Stimulated activated CD4-positive, alpha-beta T cell treated with anti-CD3 and anti-CD28 coated beads, Interleukin-1b, Interleukin-23, amount 100 ng/mL, for 48 hours (primary cell): ENCODE data around the gene GINS2.

Experiments
- DNase-seq: peaks from one replicate; pipeline ENCODE4 v3.0.0-alpha.2; 2020

Gene GINS2

DNA sequence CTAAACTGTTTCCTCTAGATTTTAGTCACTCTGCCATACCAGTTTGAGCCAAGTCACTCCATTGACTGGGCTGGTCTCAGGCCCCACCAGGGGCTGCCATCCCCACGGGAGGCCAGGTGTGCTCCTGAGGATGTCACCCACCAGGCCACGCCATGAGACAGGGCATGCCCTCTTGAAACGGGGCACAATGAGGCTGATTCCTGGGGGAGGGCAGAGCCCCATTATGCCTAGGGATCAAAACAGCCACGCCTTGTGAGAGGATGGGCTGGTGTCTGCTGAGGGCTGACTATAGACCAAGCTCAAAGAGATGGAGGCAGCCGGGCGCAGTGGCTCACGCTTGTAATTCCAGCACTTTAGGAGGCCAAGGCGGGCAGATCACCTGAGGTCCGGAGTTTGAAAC, 21.5 kb downstream of the GINS2 start:
- no peak for DNase-seq

DNA sequence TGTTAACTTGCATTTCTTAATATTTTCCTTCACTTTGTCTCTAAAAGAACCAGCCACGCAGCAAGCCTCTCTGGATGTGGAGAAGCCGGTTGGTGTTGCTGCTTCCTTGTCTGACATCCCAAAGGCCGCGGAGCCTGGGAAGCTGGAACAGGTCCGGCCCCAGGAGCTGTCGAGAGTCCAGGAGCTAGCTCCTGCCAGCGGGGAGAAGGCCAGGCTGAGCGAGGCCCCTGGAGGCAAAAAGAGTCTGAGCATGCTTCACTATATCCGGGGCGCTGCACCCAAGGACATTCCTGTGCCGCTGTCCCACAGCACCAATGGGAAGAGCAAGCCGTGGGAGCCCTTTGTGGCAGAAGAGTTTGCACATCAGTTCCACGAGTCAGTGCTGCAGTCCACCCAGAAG, 22.8 kb downstream of the GINS2 start:
- DNase-seq, result no peak

DNA sequence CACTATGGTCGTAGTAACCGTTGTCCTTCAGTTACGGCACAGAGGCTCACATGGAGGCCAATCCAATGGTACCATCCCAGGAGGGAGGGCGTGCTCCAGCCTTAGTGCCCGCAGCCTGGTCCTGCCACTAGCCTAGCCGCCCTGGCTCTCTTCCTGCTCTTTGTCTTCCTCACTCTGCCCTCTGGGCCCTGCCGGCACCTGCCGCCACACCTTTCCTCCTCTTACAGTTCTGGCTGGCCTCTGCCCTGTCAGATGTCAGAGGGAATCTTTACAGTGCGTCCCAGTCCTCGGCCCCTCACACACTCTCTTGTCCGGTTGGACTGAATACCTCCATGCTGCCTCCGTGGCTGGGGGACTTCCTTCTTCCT, 23.4 kb downstream of the GINS2 start:
- no peak for DNase-seq

DNA sequence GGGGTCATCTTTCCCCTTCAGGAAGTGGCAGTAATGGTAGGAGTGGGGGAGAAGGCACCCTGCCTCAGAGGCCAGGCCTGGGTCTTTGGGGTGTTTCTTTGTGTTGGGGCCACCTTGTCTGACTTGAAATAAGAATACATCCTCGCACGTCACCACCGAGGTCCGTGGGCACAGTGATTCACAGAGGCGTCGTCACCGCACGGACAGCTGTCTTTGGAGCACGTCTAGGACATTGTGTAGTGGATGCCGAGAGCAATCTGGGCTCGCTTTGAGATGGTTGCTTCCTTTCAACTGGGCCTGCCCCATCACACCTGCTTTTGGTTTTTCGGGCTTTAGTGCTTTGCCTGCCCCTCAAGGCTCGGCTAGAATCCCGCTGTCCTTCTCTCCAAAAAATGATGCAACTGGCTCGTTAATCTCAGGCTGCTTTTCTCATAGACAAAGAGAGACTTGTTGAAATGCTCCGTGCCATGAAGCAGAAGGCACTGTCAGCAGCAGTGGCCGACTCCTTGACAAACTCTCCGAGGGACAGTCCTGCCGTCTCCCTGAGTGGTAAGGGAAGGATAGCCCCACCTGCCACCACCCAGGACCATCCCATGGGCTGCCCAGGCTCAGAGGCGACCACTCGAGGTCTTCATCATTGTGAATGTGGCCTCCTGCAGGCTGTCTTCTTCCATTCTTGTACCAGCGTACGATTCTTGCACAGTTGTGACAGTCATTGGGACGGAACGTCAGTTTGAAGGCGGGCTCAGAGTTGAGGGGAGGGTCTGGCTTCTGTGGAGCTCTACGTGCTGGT, 24.0 kb downstream of the GINS2 start:
- no peak for DNase-seq

DNA sequence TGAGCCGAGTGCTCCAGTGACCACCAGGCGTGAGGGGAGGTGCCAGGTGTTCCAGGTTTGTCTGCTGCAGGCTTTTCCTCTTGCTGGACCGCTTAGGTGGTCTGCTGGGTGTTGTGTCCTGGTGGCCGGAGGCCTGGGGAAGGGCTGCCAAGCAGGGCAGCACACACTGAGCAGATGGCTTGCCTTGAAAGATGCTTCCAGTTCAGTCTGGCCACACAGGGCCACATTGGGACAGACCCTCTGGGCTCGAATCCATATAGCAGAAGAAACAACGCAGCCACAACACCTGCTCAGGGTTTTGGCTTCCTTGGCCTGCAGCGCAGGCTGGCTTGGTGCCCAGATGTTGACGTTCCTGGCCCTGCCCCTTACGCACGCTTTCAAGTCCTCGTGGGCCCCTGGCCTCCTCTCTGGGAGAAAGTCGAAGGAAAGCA, 24.8 kb downstream of the GINS2 start:
- no peak for DNase-seq

DNA sequence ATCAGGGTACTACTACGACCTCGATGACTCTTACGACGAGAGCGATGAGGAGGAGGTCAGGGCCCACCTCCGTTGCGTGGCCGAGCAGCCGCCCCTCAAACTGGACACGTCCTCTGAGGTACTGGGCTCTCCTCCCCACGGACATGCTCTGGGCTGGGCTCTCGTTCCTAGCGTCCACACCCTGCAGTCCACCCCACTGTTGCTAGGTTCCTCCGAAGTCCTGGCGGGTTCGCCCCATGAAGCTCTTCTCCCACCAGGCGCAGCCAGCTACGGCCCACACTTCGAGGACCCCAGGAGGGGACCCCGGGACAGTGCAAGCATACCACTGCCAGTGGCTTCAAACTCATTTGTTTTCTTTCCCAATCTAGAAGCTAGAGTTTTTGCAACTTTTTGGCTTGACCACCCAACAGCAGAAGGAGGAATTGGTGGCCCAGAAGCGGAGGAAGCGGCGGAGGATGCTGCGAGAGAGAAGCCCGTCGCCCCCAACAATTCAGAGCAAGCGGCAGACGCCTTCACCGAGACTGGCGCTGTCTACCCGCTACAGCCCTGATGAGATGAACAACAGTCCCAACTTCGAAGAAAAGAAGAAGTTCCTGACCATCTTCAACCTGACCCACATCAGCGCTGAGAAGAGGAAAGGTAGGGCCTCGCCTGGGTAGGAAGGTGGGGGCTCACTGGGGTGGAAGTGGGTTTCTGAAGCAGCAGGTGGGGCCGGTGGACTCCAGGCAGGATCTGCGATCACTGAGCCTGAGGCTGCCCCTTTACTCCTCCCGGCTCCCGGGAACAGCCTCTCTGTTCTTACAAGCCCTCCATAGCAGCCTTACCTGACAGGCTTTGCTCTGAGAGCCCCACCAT, 25.6 kb downstream of the GINS2 start:
- DNase-seq, result no peak

DNA sequence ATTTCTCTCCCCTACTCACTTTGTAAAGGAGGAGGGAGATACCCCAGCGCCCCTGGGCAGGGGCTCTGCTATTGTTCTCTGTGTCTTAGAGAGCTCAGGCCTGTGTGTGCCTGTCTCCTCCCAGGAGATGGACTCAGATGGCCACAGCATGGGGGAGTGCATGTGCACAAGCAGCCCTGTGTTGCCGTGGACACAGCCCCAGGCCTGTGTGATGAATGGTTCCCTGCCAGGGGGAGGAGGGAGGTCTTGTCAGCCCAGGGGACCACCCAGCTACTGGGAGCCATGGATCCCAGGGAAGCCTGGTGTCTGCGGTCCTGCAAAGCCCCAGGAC, 26.3 kb downstream of the GINS2 start:
- no peak for DNase-seq

DNA sequence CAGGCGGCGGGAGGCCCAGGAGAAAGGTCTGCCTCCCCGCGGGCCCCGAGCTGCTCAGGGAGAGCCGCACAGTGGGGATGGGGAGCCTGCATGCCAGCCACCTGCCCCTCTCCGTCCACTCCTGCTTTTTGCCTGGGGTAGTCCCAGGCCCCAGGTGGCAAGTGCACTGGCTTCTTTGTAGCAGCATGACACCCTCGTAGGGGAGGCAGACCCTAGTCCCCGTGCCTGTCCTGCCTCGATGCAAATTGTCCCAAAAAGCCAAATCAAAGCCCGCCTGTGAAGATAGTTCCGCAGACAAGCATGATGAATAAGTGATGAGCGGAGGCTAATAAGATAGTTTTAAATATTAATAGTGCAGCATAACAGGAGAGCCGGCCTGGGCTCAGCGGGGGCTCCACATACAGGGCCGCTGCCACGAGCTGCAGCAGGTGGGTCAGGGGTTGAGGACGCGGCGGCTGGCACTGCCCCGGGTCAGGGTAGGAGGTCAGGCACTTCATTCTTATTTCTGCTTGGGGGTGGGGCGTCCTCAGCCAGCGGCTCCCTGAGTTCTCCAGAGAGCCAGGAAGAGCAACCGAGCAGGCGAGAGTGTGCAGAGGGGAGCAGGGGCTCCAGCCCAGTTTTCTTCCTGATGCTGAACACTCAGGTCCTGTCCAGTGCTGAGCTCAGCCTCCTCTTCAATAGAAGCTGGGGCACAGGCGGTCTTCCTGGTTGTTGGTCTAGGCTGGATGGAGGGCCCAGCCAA, 26.8 kb downstream of the GINS2 start:
- no peak for DNase-seq

DNA sequence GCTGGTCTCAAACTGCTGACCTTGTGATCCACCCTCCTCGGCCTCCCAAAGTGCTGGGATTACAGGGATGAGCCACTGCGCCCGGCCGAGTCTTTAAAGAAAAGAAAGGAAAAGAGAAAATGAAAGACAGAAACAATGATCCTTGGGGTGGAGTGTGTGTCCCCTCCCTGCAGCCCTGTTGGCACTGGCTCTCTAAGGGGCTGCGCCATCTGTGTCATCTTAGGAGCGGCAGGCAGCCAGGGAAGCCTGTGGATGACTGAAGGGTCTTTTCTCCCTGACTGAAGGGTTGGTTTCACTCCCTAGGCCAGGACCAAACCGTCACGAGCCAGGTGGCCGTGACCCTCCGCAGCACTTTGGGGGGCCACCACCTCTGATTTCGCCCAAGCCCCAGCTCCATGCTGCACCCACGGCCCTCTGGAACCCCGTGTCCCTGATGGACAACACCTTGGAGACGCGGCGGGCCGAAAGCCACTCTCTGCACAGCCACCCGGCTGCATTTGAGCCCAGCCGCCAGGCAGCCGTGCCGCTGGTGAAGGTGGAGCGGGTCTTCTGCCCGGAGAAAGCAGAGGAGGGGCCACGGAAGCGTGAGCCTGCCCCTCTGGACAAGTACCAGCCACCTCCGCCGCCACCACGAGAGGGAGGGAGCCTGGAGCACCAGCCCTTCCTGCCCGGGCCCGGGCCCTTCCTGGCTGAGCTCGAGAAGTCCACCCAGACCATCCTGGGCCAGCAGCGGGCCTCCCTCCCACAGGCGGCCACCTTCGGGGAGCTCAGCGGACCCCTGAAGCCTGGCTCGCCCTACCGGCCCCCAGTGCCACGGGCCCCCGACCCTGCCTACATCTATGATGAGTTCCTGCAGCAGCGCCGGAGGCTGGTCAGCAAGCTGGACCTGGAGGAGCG, 27.7 kb downstream of the GINS2 start:
- no peak for DNase-seq

DNA sequence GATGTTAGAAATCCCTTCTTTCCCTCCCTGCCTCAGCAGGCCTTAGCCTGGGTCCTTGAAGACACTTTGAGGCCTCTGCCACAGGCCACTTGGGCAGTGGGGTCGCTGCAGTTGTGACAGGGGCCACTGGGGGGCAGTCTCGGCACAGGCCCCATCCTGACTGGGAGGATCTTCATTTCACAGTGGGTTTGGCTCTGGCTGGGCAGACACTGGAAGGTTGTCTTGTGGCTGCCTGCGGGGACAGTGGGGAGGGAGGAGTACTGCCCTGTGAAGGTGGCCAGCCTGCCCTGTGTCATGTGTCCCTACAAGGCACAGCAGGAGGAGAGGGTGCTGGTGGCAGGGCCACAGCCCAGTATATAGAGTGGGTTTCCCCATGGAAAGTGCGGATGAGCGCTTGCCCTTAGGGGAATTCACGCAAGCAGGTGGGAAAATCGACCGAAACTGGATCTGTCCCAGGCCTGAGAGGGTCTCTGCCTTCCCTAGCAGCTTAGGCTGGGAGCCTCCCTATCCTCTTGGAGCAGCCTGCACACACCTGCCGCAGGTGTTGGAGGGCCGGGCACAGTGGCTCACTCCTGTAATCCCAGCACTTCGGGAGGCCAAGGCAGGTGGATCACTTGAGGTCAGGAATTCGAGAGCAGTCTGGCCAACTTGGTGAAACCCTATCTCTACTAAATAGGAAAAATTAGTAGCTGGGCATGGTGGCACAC, 28.8 kb downstream of the GINS2 start:
- peak; percentile 70 for DNase-seq

DNA sequence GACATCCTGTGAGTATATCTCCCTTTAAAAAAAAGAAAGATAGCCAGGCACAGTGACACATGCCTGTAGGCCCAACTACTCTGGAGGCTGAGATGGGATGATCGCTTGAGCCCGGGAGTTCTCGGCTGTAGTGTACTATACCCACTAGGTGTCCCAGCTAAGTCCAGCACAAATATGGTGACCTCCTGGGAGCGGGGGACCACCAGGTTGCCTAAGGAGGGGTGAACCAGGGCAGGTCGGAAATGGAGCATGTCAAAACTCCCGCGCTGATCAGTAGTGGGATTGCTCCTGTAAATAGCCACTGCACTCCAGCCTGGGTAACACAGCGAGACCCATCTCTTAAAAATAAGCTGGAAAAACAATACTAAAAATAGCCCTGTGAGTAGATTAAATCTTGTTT, 29.4 kb downstream of the GINS2 start:
- no peak for DNase-seq

DNA sequence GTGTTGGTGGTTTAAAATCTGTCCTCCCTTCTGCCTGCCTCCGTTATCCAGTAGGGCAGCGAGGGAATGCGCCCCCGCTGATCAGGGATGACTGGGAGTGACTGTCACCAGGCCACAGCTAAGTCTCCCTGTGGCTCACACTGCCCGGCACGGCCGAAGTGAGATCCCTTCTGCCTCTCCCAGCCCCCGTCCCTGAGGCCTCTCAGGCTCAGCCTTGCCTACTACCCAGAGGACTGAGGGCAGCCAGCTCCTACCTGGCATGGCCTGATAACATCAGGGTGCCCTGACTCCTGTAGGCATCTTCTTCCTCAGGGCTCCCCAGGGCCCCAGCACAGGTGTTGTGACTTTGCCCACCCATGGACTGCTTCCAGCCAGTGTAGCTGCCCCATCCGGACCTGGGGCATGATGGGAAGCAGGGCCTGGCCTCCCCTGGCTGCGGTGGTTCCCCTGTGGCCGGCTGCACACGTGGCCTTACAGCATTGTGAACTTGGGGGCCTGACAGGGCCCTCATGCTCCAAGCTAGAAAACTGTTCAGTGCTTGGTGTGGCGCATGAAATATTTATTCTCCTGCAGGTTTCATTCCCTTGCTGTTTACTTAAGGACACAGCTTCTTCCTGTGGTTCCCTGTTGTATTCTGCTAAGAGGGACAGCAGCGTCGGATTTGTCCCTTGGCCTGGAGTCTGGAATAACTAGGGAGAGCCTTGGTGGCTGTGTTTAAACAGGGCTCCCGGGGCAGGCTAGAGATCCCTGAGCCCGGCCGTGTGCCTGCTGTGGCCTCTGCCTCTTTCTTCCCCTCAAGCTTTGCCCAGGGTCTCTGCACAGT, 30.0 kb downstream of the GINS2 start:
- no peak for DNase-seq

DNA sequence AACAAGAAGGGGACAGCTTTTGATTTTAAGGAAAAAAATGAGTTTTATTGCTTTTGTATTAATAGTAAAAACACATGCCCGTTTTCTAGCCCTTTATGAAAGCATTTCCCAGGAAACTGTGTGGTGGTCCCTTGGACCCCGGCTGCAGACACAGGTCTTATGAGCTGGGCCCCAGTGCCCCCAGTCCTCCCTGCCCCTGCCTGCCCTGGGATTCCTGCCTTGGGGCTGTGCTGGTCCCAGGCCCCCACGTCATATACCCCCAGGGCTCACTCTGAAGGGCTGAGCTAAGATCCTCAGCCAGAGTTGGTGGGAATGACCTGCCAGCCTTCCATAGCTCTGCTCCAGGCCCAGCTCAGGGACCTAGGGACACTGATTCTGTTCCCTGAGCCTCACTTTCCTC, 30.8 kb downstream of the GINS2 start:
- DNase-seq, result no peak

DNA sequence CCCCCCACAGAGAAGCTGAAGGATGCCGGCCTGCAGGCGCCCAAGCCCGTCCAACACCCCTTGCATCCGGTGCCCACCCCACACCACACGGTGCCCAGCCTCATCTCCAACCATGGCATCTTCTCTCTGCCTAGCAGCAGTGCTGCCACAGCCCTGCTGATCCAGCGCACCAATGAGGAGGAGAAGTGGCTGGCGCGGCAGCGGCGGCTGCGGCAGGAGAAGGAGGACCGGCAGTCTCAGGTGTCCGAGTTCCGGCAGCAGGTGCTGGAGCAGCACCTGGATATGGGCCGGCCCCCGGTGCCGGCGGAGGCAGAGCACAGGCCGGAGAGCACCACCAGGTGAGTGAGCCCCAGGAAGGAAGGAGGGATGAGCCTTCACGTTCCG, 31.5 kb downstream of the GINS2 start:
- DNase-seq, result no peak

DNA sequence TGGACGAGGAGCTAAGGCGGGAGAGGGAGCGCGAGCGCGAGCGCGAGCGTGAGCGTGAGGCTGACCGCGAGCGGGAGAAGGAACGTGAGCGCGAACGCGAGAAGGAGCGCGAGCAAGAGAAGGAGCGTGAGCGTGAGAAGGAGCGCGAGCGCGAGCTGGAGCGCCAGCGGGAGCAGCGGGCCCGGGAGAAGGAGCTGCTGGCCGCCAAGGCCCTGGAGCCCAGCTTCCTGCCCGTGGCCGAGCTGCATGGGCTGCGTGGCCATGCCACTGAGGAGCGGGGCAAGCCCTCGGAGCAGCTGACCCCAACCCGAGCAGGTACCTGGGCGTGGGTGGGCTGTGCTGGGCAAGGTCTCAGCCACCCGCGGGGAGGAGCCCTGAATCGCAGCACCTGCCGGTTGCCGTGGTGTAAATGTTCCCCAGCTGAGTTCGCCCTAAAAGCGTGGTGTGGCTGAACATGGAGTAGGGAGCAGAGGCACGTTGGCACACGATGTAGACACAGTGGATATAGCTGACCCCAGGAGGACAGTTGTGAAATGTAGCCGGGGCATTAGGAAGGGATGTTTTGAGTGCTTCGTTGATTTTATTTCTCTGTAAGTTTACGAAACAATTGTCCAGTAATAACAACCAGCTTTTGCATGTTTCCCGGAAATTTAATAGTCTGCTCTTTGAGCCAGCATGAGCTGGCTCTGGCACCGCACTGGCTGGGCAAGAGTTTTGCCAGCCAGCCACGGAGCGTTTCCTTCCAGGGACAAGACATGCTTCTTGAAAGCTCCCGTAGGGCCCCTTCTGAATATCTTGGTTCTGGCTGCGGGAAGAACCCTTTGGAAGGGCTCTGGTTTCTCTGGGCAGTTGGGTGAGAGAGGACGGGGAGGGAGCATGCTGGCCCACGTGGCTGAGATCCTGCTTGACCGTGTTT, 32.1 kb downstream of the GINS2 start:
- DNase-seq, result no peak

DNA sequence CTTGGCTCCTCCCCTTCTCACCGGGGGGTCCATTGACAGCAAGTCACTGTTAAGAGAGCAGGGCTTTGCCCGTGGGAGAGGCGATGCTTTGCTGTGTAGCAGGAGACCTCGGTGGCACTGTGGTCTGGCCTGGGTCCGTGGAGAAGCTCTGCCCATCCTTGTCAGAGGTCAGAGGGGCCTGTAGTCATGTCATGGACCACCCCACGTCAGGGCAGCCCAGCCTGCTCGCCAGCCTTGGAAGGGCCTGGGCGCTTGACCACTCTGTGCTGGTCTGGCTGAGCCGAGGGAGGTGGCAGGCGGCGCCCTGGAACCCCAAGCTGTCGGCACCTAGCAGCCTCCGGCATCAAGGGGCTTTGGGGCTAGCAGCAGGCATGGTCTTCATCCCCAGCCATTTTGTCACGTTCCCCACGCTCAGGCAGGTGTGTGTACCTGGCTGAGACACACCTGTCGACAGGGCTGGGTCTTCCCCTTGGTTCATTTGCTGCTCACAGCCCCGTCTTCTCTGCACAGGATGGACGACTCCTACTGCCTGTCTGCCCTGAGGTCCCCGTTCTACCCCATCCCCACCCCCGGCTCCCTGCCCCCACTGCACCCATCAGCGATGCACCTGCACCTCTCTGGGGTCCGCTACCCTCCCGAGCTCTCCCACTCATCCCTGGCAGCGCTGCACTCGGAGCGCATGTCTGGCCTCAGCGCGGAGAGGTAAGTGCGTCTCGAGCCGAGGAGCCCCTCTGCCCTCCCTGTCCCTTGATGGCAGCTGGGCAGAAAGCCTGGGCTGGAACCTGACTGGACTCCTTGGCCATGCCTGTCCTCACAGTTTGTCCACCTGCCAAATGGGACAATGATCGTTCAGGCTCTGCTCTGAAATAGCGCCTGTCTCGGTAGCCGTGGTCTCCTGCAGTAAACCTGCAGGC, 33.3 kb downstream of the GINS2 start:
- no peak for DNase-seq

DNA sequence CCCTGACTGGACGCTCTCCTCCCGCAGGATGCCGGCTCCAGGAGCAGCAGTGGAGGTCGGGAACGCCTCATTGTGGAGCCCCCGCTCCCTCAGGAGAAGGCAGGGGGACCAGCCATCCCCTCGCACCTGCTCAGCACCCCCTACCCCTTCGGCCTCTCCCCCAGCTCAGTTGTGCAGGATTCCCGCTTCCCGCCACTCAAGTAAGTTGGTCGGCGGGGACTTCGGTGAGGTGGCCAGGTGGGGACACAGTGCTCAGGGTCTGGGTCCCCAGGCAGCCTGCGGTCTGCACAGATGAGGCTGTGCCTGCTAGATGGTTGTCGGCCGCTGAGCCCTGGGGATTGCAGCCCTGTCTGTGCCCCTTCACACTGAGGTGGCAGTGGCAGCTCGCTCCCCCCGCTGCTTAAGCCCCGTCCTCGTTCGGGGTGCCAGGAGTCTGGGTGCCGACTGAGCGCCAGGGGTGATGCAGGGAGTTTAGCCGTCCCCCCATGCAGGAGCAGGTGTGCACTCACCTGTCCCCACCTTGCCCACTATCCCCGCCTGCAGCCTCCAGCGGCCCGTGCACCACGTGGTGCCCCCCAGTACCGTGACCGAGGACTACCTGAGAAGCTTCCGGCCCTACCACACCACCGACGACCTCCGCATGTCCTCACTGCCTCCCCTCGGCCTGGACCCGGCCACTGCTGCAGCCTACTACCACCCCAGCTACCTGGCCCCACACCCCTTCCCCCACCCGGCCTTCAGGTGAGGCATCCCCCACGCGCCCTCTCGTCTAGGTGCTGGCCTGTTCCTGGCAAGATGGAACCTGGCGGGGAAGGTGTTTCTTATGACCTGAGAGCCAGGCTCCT, 34.3 kb downstream of the GINS2 start:
- no peak for DNase-seq
